HG03442 (cell line): ENCODE results near the gene EEF1AKMT3.
"Not testable (repeated sequence)": the region's sequence is repeated elsewhere in the genome, so short reads cannot be mapped to it uniquely, and the experiment has no call there.

Experiments
- ATAC-seq: cut with Tn5 transposase; IDR thresholded peaks from one replicate; pipeline ENCODE4 v1.9.1; 2021; ENCODE audit warnings: mild to moderate bottlenecking, moderate library complexity; ENCODE audit not compliant: unreplicated experiment

Gene EEF1AKMT3

DNA sequence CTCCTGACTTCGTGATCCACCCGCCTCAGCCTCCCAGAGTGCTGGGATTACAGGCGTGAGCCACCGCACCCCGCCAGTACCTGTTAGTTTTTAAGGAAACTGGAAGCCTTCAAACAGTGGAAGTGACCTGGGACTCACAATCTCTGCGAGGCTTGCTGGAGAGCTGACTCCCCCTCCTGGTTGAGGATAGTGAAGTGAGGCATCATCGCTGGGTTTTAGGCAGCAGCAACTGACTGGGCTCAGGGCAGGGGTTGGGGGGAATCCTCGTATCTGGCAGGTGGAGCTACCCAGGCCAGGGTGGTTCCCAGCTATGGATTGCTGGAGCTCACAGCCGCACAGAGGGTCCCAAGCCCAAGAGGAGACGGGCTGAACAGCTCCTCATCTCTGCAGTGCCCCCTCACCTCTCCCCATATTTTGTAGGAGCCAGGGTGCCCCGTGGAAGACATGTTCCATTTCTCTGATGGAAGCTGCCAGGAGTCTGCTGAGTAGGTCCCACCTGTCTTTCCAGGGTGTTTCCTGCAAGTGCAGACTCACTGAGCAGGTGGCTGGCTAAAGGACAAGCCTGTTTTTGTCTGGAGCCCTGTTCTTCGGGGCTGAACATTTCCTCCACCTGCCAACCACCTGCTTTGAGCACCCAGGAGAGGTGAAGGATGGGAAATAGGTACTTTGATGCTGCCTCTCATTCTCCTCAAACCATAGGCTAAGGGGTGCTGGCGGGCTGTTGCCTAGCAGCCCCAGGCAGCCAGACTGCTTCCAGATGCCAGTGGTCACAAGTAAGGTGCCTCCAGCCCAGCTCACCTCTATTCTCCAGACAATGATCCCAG is 43.0 kb downstream of the EEF1AKMT3 start:
- ATAC-seq: no peak

DNA sequence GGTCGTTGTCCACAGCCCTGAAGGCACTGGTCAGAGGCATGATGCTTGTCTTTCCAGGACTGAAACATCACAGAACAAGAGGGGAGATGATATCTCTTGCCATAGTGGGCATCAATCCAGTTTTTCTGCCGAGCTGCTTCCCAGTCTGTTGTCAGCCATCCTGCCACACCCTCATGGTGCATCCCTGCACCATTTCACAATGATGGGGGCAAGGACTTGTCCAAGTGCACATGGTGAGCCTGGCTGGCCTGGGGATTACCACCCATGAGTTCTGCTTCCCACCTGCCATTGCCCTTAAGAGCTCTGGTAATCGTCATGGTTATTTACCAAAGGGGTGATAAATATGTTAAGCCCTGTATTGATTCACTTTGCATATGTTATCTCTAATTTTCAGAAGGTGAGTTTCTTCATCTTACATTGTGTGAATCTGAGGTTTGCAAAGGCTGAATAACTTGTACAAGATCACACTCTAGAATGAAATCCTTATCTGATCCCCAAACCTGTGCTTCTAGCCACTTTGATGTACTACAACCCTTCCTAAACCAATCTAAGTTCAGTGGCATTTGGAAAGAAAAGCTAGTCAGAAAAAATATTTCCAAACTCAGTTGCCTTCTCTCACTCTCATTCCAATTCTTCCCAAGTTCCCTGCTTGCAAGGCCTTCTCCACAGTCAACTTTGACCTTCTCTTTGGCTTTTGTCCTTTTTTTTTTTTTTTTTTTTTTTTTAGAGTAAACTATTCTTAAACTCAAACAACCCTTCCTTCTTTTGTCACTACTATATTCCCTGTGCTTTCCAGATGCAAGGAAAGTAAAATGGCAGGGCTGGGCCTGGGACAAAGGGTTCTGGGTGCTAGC is 43.8 kb downstream of the EEF1AKMT3 start:
- ATAC-seq: no peak

DNA sequence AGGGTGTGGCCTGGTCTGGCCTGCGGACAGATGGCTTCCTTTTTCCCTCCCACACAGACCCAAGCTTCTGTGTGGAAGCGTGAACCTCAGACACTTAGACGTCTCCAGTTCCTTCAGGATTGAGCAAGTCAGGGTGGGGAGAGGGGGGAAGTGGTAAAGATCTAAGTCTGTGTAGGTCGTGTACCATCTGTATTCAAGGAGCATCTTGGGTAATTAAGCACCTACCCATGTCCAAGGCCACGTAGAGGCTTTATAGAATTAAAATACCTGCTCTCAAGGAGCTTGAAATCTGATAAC is 44.4 kb downstream of the EEF1AKMT3 start:
- ATAC-seq: no peak

DNA sequence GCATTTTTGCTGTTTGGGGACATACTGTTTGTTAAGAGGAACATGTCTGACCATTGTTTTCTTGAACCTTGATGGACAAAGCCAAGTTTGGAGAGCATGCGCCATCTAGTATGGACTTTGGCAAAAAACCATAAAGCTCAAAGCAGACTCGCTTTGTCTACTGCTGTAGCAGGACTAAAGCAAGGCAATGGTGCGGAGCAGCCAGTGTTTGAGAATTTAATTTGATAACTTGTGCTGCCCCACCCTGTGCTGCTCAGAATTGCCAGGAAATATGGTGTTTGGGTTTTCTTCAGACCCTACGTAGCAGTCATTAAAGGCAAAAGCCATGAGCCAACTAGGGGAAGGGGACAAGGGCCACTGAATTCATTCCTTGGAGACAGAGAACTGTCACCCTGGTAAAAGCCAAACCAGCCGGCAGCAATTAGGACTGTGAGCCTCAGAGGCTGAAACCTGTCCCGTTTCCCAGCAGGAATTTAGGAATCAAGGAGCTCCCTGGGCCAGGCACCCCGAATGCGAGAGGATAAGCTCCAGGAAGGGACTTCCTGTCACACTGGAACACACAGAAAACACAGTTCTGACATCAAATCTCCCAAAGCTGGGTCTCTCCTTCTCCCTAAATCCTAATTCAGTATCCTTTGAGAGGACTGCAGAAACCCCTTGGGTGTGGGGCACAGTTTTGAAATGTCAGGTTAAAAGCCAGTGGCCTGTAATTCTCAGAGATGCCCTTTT is 45.0 kb downstream of the EEF1AKMT3 start:
- no peak for ATAC-seq

DNA sequence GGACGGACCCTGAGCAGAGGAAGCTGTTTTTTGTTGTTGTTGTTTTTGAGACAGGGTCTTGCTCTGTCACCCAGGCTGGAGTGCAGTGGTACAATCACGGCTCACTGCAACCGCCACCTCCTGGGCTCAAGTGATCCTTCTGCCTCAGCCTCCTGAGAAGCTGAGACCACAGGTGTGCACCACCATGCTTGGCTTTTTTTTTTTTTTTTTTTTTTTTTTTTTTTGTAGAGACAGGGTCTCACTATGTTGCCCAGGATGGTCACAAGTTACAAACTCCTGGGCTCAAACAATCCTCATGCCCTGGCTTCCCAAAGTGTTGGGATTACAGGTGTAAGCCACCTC is 45.5 kb downstream of the EEF1AKMT3 start:
- not testable (repeated sequence) for ATAC-seq

DNA sequence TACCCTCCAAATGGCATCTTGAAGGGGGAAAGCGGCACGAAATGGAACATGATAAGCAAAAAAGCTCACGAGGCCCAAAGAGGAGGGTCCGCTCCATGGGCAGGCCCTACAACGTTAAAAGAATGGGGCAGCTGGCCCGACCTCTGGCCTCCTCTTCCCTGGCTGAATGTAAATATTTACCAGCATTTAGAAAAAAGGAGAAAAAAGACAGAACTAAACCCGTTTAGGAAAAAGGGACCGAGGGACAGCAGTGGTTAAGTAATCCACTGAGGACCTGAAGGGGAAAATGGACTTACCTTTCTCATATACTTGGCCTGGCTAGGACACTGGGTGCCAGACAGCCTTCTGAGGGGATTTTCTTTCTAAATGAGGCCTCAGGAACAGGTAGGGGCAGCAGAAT is 47.7 kb downstream of the EEF1AKMT3 start:
- not testable (repeated sequence) for ATAC-seq

DNA sequence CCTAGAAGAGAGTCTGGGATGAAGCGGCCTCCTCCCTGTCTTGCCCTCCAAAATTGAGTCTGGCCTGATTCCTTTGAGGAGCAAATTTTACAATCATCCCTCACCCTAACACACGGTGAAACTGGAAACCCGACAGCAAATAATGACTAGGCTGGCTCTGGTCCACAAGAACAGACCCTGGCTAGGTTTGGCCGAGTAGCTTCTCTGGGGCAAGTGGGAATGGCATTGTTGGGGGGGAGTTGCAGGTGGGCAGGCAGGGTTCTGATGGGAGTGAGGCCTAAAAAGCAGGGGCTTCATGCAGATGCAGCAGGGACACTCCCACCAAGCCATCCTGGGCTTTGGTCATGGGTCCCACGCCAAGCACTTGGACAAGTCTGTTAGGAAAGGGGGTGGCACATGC is 48.6 kb downstream of the EEF1AKMT3 start:
- not testable (repeated sequence) for ATAC-seq

DNA sequence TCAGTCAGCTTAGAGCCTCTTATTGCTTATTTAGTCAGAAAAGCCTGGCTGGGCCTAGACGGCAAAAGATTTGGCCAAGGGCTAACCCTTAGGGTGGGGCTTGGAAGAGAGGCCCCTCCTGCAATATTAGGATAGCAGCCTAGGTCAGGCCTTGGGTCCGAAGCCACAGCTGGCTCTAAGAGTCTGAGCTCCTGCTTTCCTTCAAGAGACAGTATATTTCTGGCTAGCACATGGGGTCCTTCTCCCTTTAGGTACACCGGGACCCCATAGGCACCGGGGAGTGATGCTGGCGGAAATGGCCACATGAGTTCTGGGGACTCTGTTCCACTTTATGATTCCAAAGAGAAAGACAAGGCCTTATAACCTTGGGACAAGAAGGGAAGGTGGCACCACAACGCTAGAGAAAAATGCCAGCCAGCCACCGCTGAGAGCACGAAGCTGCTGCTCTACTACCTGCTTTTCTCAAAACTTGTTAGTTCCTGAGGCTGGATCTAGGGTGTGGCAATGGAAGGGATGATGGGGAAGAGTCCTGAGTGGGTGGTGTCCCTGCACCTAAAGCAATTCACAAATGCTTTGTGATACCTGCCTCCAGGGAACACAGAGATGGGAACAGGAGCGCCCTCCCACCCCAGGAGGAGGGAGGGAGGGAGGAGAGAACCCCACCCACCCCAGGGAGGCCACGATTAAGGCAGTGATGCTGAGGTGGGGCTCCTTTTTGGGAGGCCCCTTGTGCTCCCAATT is 49.2 kb downstream of the EEF1AKMT3 start:
- ATAC-seq: no peak

DNA sequence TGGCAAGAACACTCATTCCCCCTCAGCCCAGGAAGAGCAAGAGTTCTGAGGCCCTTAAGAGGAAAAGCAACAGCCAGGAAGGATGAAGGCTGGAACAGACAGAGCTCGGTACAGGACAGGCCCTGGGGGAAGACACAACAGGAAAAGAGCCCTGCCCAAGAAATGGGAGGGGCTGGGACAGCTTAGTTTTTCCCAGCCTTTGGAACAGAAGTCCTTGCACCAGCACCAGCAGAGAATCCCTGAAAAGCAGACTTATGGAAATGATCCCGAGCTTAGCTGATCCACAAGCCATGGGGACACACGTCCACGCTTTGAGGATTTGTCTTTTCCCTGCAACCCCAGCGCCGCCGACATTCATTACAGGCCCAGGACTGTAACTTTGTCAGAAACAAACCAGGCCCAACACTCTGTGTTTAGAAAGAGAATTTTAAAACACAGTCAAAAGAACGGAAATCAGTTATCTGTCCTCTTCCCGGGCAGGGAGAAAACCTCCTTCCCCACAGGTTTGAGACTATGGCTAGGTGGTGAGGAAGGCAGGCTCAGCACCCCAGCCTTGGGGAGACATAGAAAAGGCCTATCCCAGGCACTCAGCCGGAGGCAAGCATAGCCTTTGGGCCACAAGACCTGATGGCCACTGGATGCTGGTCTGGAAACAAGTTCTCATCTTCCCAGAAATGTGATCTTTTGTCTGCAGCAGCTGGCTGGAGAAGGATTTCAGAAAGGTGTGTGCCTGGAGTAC is 50.1 kb downstream of the EEF1AKMT3 start:
- no peak for ATAC-seq

DNA sequence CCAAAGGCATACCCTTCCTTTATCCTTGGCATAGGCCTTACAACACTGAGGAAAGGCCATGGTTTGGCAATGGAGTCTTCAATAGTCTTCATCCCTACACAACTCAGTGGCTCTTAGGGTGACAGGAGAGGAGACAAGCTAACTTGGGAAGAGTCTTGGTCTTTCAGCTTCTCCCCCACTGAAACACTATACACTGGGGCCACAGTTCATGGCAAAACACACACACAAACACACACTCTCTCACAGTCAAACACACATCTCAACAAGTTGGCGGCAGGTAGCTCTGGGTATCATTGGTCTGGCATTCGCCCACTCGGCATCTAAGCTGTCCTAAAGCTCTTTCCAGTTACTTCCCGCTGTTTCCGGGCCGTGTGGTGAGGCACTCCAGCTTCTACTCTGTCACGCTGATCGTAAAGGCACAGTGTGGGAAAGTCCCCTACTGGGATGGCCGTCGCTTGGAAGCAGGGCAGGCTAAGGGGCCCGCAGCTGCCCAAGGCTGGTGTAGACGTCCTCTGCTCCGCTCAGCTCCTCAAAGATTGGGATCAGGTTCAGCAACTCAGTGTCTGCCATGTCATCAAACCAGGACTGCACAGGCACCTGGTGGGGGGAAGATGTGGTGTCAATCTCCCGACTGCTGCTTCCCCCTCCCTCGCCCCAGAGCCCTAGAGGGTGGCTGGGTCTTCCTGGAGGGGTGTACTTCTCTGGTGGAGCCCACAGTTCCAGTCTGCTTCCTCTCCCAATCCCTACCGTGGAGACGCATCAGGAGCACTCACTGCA is 50.9 kb downstream of the EEF1AKMT3 start:
- no peak for ATAC-seq

DNA sequence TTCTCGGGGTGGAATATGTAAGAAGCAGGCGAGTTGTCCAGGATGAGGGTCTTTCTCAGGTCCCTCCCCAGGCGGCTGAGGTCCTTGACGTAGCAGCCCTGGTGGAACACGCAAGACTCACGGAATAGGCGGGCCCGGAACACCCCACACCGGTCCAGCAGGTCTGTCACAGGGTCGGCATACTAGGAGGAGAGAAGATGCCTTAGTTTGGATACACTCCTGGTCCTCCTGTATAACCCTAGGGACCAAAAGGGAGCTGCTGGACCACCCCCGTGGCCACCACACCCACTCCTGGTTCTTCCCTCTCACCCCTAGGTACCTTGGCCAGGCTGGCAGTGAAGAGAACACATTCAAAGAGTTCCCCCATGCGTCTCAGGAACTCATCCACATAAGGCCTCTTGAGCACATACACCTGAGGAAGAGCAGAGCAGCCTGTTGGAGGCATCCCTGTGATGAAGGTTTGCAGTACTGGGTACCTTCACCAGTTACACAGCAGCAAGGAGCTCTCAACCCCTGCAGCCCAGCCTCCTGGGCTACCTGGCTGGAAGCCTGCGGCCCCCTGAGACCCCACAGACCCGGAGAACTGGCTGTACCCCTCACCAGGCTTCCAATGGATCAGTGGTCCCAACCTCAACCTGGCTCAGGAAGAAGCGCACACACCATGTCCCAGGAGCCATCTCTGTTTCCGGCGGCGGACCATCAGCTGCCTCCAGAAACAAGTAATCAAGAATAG is 51.7 kb downstream of the EEF1AKMT3 start:
- no peak for ATAC-seq

DNA sequence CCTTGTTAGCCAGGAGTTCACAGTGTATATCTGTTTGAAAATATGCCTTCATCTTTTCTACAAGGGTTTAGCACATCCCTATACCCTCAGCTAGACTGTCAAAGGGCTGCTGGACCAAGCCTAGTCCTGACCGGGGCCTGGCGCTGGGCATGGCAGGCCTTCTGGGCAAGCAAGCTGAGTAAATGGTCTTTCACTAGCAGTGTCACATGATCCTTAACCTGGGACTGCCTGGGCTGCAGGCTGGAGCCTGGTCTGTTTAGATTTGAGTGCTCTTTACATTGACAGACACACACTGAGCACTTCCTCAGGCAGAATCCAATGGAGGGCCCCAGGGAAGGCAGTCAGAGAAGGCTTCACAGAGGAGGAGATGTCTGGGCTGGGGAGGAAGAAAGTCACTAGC is 53.0 kb downstream of the EEF1AKMT3 start:
- ATAC-seq: no peak

DNA sequence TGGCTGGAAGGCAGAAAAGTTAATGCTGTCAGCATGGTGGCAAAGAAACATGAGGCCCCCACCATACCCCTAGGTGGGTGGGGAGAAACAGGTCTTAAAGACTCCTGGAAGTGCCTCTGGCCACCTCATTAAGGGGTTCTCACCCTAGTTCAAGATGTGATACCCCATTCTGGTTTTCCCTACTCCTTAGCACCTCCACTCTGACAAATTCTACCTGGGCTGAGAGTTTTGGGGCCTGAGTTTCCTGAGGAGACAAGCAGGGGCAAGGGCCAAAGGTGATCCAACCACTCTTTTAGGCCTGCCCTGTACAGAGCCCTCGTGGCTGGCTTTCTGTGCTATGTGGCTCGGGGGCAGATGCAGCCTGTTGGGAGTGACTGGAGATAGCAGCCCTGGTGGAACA is 54.0 kb downstream of the EEF1AKMT3 start:
- ATAC-seq: no peak

DNA sequence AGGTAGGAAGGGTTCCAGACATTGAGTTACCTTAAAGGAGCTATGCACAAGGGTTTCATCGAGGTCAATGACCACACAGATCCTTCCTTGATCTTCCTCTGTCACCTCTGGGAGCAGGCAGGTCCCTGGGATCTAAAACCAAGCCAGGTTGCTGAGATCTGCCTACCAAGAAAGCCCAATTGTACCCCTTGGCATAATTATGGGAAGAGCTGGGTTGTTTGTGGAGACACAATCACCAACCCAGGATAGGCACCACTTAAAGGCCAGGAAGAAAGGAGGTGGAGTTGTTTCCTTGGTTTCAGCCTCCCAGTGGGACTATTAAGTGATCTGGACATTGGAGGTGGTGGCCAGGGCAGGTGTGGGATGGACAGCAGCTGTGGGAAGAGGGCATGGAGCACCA is 54.6 kb downstream of the EEF1AKMT3 start:
- no peak for ATAC-seq

DNA sequence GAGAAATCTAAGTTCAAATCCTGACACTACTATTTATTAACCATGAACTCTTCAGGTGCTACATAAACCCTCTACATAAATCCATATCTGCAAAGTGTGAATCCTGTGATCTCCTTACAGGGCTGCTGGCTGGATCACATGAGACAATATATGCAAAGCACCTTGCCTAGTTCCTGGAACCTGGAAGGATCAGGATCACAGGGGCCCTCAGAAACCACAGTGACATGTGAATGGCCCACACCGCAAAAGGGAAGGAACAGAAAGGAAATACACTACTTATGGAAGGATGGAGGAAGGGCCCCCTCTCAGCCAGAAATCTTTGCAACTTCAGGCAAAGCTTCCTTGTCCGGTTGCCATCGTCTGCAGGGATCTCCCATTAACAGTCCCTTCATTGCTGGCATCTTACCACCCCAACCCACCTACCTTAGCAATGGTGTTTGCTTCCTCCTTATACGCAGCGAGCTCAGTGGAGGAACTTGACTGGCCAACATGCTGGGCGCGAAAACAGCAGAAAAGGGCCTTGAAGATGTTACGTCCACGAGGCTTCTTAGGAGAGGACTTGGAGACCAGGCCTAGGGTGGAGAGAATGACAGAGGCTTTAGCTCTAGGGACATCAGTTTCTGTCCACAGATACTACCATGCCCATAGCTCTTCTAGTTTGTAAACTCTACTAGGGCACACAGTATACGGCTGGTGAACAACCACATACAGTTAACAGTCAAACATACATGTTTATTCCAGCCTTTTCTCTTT is 56.8 kb downstream of the EEF1AKMT3 start:
- no peak for ATAC-seq

DNA sequence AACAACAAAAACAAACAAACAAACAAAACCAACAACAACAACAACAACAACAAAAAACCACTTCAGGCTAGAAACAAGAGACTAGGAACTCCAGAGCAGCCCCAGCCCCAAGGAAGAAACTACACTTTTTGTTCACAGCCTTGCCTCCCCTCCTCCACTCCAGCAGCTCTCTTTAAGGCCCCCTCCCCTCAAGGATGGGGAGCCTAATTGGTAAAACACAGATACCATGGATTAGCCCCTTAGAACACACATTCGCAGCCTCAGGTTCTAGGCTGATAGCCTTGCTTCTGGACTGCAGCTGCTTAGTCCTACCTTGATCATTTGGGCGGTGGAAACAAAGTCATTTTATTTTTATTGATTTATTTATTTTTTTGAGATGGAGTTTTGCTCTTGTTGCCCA is 58.0 kb downstream of the EEF1AKMT3 start:
- ATAC-seq: no peak
